ENCODE measurements around the gene TRAPPC2L. TPM values are rescaled to one million over a fixed set of nuclear protein-coding genes. Genes with fewer than 3 reads are reported as not detected.

The TRAPPC2L gene
- total RNA-seq, 2 donors from 2014 or later, result 110 TPM

DNA sequence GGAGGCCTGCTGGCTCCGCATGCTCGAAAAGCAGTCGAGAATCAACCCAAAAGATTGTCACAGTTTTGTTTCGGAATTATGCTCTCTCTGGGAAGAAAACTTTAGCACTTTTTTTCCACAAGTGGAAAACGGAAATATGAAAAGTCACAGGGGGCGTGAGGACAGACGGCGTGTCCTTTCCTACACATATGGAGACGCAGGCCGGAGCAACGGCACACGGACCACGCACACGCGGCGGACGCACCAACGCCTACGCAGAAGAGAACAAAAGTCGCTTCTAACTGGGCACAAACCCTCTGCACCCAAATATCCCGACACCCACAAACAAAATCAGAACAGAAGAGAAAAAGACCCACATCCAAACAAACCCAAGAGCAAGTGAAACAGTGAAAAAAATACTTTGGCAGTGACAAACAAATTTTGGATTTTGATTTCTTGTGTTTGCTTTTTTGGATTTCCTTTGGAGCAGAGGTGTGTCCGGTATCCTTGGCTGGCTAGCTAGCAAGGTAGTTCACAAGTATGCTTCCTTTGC, 18.8 kb downstream of the TRAPPC2L start:
- H3K9ac ChIP-seq (ENCODE audit: extremely low read depth, low read length, poor library complexity, severe bottlenecking), result no peak overlapping the region
- DNase-seq, result no peak
- H3K36me3 Mint-ChIP-seq (ENCODE audit: low read depth), result no peaks in the 10 kb centered on the region
- H3K27ac Mint-ChIP-seq, result no peak overlapping the region
- H3K36me3 ChIP-seq (ENCODE audit: control insufficient read depth, insufficient read depth, low read length), result no peaks in the 10 kb centered on the region
- H3K9me3 Mint-ChIP-seq, result no peaks in the 10 kb centered on the region
- no peaks in the 10 kb centered on the region for H3K4me1 Mint-ChIP-seq
- TF ChIP-seq, protein P1, sequence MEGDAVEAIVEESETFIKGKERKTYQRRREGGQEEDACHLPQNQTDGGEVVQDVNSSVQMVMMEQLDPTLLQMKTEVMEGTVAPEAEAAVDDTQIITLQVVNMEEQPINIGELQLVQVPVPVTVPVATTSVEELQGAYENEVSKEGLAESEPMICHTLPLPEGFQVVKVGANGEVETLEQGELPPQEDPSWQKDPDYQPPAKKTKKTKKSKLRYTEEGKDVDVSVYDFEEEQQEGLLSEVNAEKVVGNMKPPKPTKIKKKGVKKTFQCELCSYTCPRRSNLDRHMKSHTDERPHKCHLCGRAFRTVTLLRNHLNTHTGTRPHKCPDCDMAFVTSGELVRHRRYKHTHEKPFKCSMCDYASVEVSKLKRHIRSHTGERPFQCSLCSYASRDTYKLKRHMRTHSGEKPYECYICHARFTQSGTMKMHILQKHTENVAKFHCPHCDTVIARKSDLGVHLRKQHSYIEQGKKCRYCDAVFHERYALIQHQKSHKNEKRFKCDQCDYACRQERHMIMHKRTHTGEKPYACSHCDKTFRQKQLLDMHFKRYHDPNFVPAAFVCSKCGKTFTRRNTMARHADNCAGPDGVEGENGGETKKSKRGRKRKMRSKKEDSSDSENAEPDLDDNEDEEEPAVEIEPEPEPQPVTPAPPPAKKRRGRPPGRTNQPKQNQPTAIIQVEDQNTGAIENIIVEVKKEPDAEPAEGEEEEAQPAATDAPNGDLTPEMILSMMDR (conservative IDR thresholded peaks at IDR 0.05), result no peak
- no peak overlapping the region for H3K4me3 Mint-ChIP-seq
- WGBS, 2 experiments (ENCODE audit: insufficient coverage in 1 of 2, insufficient read length in 1 of 2), result 92 to 99% methylated on average over 7 to 22 of the region's 22 CpGs
- H3K4me3 ChIP-seq (ENCODE audit: low read length), result no peak overlapping the region
- no peaks in the 10 kb centered on the region for H3K27me3 ChIP-seq (ENCODE audit: control insufficient read depth, insufficient read depth, low read length, poor library complexity, severe bottlenecking)
- H3K4me1 ChIP-seq (ENCODE audit: control insufficient read depth, insufficient read depth, low read length), result no peaks in the 10 kb centered on the region
- H3K27me3 Mint-ChIP-seq (ENCODE audit: insufficient read depth), result no peaks in the 10 kb centered on the region
- H3K9me3 ChIP-seq (ENCODE audit: control insufficient read depth, low read length), result no peaks in the 10 kb centered on the region
- H3K27ac ChIP-seq (ENCODE audit: low read depth, low read length), result no peak overlapping the region

DNA sequence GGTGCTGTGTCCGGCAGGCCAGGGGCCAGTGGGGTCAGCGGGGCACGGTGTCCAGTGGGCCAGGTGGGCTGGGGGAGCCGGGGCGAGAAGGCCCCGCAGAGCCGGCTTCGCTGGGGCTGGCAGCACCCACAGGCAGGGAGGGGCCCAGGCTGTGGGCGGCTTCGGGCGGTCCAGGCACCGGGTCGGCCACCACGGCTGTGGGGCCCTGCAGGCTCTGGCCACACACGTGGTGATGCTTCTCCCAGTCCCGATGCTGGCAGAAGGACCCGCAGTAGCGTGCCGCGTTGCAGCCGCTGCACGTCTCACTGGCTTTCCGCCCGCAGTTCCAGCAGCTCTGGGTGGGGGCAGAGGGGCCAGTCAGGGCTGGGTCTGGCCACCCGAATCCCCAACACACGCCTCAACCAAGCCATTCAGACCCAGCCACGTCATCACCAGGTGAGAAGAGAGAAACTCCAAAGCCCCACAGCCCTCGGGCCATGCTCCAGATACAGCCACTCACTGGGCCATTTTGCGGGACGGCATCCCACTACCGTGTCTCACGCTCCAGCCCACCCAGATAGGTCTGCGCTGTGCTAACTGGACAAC, 20.1 kb downstream of the TRAPPC2L start:
- 86 to 92% methylated on average over 2 to 33 of the region's 33 CpGs for WGBS, 2 experiments (ENCODE audit: insufficient coverage in 1 of 2, insufficient read length in 1 of 2)
- no peaks in the 10 kb centered on the region for H3K36me3 ChIP-seq (ENCODE audit: control insufficient read depth, insufficient read depth, low read length)
- TF ChIP-seq, protein P1 (conservative IDR thresholded peaks at IDR 0.05), result no peak
- no peak overlapping the region for H3K27ac ChIP-seq (ENCODE audit: low read depth, low read length)
- no peaks in the 10 kb centered on the region for H3K9me3 ChIP-seq (ENCODE audit: control insufficient read depth, low read length)
- no peaks in the 10 kb centered on the region for H3K27me3 ChIP-seq (ENCODE audit: control insufficient read depth, insufficient read depth, low read length, poor library complexity, severe bottlenecking)
- no peaks in the 10 kb centered on the region for H3K4me1 ChIP-seq (ENCODE audit: control insufficient read depth, insufficient read depth, low read length)
- Mint-ChIP-seq H3K27ac (no peak overlapping the region), H3K4me1 (no peaks in the 10 kb centered on the region), H3K27me3 (ENCODE audit: insufficient read depth) (no peaks in the 10 kb centered on the region), H3K36me3 (ENCODE audit: low read depth) (no peaks in the 10 kb centered on the region), H3K4me3 (no peak overlapping the region), H3K9me3 (no peaks in the 10 kb centered on the region)
- DNase-seq, result no peak
- no peak overlapping the region for H3K9ac ChIP-seq (ENCODE audit: extremely low read depth, low read length, poor library complexity, severe bottlenecking)
- no peak overlapping the region for H3K4me3 ChIP-seq (ENCODE audit: low read length)

DNA sequence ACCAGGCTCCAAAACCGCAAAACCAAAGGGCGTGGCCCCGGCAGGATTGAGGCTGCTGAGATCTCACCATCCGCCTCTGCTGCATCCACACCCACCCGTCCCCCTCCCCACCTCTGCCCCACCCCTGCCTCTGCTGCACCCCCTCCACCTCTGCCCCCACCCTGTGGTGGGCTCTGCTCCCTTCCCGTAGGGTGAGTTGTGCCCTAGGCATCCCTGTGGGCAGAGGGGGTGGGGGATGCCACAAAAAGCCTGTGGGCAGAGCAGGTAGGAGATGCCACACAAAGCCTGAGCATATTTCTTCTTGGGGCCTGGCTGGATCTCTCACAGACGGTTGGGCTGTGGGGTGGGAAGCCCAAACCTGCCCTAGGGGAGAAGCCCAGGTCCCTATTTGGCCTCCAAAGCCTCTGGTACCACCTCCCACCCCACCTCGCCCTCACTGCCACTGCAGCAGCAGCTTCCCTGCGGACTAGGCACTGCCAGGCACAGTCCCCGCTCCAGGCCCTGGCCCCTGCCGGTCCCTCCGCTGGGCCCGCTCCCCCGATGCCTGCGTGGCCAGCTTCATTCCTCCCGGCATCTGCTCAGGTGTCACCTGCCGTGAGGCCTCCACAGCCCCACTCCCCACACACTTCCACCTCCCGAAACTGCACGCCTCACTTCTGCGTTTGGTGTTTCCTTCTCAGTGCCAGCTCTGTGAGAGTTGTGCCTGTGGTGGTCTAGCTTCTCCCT, 20.8 kb downstream of the TRAPPC2L start:
- Histone ChIP-seq H3K36me3 (ENCODE audit: control insufficient read depth, insufficient read depth, low read length) (no peaks in the 10 kb centered on the region), H3K4me3 (ENCODE audit: low read length) (no peak overlapping the region), H3K27ac (ENCODE audit: low read depth, low read length) (no peak overlapping the region), H3K9ac (ENCODE audit: extremely low read depth, low read length, poor library complexity, severe bottlenecking) (no peak overlapping the region), H3K4me1 (ENCODE audit: control insufficient read depth, insufficient read depth, low read length) (no peaks in the 10 kb centered on the region), H3K9me3 (ENCODE audit: control insufficient read depth, low read length) (no peaks in the 10 kb centered on the region), H3K27me3 (ENCODE audit: control insufficient read depth, insufficient read depth, low read length, poor library complexity, severe bottlenecking) (no peaks in the 10 kb centered on the region)
- Mint-ChIP-seq H3K4me1 (no peaks in the 10 kb centered on the region), H3K27me3 (ENCODE audit: insufficient read depth) (no peaks in the 10 kb centered on the region), H3K9me3 (no peaks in the 10 kb centered on the region), H3K36me3 (ENCODE audit: low read depth) (no peaks in the 10 kb centered on the region), H3K4me3 (no peak overlapping the region), H3K27ac (no peak overlapping the region)
- 83 to 90% methylated on average over 13 to 20 of the region's 20 CpGs for WGBS, 2 experiments (ENCODE audit: insufficient coverage in 1 of 2, insufficient read length in 1 of 2)
- no peak for DNase-seq
- TF ChIP-seq, protein P1 (conservative IDR thresholded peaks at IDR 0.05), result no peak
